Urinary bladder (tissue), 4 donors: ENCODE results near the gene CDPF1. TPM values are rescaled to one million over a fixed set of nuclear protein-coding genes. Genes with fewer than 3 reads are reported as not detected.

Source experiments
- DNase-seq: peaks from one replicate; pipeline ENCODE4 v3.0.0-alpha.2; 2015; ENCODE audit errors: extremely low spot score
- H3K27ac ChIP-seq: one replicate; pipeline ENCODE4 v1.5.1; 2013; ENCODE audit warnings: low read depth, mild to moderate bottlenecking, moderate library complexity
- H3K36me3 ChIP-seq: one replicate; pipeline ENCODE4 v1.6.1; 2013; ENCODE audit warnings: mild to moderate bottlenecking, moderate library complexity; ENCODE audit not compliant: insufficient read depth
- H3K4me1 ChIP-seq: one replicate; pipeline ENCODE4 v1.6.1; 2013; ENCODE audit warnings: mild to moderate bottlenecking, moderate library complexity; ENCODE audit not compliant: insufficient read depth
- H3K4me3 ChIP-seq: one replicate; pipeline ENCODE4 v1.5.1; 2013; ENCODE audit warnings: low read depth, low read length
- WGBS: extraction: QIAGEN DNeasy Blood & Tissue Kit; methylation state at CpG from one replicate; pipeline ENCODE4 v1.1.7; 2013; 5-methylcytosine and 5-hydroxymethylcytosine counted together
- polyA plus RNA-seq: library from polyadenylated mRNA; stranded (reverse); fragments of 200-250 nt; gene quantifications from one replicate; pipeline ENCODE4 v1.2.3, GENCODE V29; 2013
- total RNA-seq: library from RNA; depleted of rRNA; stranded (reverse); fragments of >200 nt; gene quantifications from one replicate; pipeline ENCODE4 v1.2.3, GENCODE V29; 2014
- donor health status: healthy with polysubstance abuse.
- donor health status: healthy.

Gene CDPF1
- total and polyA plus RNA-seq, 2 donors: 9.0 to 20.0 TPM

DNA sequence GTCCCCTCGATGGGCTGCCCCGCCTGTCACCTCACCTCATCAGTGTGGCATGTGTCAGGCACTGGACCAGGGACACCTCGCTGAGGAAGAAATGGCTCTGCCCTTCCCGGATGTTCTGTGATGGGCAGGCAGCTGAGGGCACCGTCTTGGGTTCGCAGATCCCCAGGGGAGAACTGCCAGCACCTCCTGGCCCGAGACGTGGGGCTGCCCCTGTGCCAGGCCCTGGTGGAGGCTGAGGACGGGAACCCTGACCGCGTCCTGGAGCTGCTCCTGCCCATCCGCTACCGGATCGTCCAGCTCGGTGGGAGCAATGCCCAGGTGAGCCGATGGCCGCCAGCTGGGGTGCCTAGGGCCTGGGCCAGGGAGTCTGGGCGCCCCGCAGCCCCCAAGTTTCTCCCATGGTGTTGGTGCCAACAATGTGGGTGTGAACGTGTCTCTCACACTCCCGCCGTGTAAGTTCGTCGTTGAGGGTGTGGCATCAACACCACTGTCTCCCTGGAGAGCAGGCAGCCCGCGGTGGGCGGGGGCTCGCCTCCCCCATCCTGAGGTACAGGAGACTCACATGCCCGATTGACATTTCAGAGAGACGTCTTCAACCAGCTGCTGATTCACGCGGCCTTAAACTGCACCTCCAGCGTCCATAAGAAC lies 39.3 kb upstream of the CDPF1 start:
- no peak overlapping the region for H3K27ac ChIP-seq
- DNase-seq: no peak
- H3K4me3 ChIP-seq: no peak overlapping the region
- H3K36me3 ChIP-seq: peaks cover 4% of the 10 kb centered on the region
- no peaks in the 10 kb centered on the region for H3K4me1 ChIP-seq
- 89% methylated on average over 33 of the region's 33 CpGs for WGBS

DNA sequence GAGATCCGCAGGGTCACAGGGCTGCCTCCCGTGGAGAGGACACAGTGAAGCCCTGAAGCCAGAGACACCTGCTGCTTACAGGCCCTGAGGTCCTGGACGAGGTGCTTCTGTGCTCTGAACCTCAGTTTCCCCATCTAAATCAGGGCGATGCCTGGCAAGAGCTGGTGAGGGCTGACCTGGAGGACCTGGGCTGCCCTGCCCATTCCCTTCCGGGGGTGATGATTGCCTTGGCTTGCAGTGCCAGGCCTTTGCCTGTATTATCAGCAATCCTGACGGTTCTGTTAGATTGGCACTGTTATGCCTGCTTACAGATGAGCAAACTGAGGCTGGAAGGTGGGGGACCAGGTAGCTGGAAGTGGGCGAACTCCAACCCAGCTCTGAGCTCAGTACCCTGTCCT lies 38.8 kb upstream of the CDPF1 start:
- Histone ChIP-seq H3K4me1 (no peaks in the 10 kb centered on the region), H3K4me3 (no peak overlapping the region), H3K27ac (no peak overlapping the region), H3K36me3 (peaks cover 4% of the 10 kb centered on the region)
- 89% methylated on average over 7 of the region's 7 CpGs for WGBS
- DNase-seq: no peak

DNA sequence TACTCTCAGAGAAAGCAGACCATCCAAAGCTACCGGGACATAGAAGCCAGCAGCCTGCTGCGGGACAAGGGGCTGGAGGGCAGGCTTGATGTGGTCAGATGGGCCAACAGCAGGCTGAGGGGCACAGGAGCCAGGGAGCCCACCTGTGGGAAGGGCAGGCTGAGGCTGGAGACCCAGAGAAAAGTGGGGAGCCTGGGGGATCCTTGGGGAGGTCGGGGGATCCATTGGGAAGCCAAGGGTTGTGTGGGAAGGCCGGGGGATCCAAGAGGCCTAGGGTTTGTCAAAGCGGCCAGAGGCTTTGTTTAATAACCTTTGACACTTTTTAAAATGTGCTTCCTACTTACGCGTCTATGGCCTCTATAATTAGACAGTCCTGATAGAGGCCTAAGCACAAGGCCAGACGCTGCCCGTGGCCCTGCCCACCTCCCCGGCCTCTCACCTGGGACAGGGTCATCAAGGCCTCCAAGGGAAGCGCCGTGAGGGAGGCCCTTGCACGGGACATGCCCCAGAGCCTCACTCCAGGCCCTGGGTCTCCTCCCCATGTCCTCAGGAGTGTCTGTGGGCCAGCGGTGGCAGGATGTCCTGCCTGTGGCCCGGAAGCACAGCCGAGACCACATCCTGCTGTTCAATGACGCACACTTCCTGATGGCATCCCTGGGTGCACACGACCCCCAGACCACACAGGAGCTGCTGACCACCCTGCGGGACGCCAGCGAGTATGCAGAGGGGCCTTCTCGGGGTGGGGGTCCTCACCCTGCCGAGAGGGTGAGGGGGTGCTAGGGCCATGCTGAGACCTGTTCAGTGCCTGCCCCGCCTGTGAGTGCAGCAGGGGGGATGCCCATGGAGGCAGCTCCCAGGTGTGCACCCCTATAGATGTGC lies 38.0 kb upstream of the CDPF1 start:
- whole genome bisulfite sequencing: 75% methylated on average over 24 of the region's 24 CpGs
- no peak overlapping the region for H3K4me3 ChIP-seq
- no peaks in the 10 kb centered on the region for H3K4me1 ChIP-seq
- no peak for DNase-seq
- H3K36me3 ChIP-seq: peaks cover 4% of the 10 kb centered on the region
- no peak overlapping the region for H3K27ac ChIP-seq

DNA sequence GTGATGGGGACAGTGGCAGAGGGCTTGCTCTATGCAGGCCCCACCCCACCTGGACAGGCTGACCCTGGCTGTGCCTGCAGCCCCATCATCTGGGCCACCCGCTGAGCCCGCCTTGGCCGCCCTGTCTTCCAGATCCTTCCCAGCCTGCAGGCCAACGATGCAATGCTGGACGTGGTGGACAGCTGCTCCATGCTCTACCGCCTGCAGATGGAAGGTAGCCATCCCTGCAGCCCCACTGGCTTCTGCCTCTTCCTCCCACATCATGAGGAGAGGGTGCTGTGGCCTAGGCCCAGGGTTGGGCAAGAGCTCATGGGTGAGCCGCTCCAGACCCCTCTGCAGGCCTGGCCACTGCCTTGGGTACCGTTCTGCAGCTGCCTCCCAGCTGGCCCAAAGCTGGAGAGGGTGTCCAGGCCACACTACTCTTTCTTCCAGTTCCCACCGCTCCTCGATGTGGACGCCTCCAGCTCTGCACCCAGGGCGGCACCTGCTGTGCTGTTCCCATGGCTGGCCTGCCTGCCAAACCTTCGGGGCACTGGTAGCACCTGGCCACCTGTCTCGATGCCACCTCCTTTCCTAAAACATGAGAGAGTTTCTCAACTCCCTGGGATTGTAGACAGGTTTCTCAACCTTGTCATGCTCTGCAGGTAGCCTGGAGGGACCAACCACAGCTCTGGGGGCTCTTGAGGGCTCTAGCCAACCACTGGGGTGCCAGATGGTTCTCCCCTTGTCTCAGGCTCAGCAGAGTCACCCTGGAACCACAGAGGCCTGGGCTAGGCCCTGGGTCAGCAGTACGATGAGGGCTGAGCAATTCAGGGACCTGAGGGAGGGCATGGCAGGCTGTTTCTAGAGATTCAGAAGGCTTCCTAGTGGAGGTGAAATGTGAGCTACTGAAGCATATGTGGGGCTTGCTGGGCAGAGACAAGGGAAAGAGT lies 37.1 kb upstream of the CDPF1 start:
- no peak overlapping the region for H3K4me3 ChIP-seq
- no peak overlapping the region for H3K27ac ChIP-seq
- H3K4me1 ChIP-seq: no peaks in the 10 kb centered on the region
- DNase-seq: no peak
- 91% methylated on average over 15 of the region's 15 CpGs for WGBS
- peaks cover 5% of the 10 kb centered on the region for H3K36me3 ChIP-seq

DNA sequence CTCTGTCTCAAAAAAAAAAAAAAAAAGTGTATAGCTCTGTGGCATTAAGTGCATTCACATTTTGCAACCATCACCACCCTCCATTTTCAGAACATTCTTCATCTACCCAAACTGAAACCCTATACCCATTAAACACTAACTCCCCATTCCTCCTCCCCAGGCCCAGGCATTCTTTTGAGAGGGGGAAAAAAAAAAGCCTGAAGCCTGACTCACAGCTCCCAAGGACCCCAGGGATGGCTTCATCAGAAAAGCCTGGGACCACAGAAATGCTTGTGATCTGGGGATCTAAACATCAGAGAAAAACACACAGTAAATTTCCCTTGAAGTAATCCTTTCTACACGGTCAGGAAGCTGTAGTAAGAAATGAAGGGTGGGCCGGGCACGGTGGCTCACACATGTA lies 35.9 kb upstream of the CDPF1 start:
- Histone ChIP-seq H3K4me3 (no peak overlapping the region), H3K27ac (no peak overlapping the region), H3K36me3 (peaks cover 6% of the 10 kb centered on the region), H3K4me1 (no peaks in the 10 kb centered on the region)
- DNase-seq: no peak
- 89% methylated on average over 3 of the region's 3 CpGs for WGBS

DNA sequence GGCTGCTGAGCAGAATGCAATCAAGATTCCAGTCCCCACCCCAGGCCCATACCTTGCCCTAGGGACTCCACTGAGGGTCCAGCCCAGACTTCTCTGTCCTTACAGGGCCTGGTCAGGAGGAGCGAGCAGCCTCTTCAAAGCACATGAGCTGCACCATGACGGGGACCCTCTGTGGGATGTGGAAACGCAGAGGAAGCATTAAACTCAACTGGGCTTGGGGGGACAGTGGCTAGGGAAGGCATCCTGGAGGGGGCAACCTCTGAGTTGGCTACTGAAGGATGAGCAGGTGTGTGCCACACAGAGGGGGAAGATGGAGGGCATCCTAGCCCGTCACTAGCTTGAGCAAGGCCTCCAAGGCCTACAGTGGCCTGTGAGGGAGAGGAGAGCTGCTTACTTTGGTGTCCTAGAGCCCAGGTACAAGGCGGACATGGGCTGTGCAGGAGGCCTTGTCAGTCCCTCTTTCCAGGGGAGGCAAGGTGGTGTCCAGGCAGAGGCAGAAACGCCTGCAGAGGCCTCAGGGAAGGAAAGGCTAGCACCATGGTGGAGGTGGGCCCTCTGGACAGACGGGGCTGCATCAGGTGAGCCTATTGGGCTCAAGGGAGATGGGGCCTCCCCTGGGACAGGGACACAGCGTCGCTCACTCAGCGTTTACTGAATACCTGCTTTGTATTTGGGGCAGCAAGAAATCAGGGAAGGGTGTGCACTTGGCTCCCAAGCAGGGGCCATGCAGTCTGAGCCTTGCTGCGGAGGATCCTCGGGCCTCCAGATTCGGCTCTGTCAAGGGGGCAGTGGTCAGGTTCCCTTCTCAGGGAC lies 32.0 kb upstream of the CDPF1 start:
- DNase-seq: no peak
- H3K36me3 ChIP-seq: peaks cover 8% of the 10 kb centered on the region
- 95% methylated on average over 13 of the region's 13 CpGs for WGBS

DNA sequence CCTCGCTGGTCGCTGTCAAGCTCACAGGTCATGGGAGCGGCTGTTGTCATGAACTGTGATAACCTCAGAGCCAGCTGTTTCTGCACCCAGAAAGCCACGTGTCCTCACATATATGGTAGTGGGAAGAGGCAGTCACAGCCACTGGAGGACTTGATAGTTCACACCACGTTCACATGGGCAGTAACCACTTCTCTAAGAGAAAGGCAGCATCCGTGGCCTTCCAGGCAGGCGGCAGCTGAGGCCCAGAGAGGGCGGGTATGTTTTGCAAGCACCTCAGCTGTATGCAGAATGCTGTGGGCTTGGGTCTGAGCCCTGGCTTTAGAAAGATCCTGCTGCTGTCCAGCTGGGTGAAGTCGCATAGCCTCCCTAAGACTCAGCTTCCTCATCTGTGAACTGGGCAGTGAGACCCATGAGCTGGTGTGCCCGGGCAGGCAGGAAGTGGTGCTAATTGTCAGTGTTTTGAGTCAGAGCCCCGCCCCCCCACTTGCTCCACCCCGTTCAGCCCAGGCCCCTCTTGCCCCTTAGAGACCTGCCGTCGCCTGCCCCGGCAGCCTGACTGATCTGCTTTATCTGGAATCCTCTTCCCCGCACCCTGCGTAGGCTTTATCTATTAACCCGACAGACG lies 31.0 kb upstream of the CDPF1 start:
- H3K4me1 ChIP-seq: no peaks in the 10 kb centered on the region
- no peak overlapping the region for H3K27ac ChIP-seq
- H3K36me3 ChIP-seq: peaks cover 4% of the 10 kb centered on the region
- no peak for DNase-seq
- 78% methylated on average over 19 of the region's 19 CpGs for WGBS
- H3K4me3 ChIP-seq: no peak overlapping the region

More for the DNA sequence above, 32.0 kb upstream of the CDPF1 start:
- Histone ChIP-seq H3K4me1 (no peaks in the 10 kb centered on the region), H3K4me3 (no peak overlapping the region), H3K27ac (no peak overlapping the region)

DNA sequence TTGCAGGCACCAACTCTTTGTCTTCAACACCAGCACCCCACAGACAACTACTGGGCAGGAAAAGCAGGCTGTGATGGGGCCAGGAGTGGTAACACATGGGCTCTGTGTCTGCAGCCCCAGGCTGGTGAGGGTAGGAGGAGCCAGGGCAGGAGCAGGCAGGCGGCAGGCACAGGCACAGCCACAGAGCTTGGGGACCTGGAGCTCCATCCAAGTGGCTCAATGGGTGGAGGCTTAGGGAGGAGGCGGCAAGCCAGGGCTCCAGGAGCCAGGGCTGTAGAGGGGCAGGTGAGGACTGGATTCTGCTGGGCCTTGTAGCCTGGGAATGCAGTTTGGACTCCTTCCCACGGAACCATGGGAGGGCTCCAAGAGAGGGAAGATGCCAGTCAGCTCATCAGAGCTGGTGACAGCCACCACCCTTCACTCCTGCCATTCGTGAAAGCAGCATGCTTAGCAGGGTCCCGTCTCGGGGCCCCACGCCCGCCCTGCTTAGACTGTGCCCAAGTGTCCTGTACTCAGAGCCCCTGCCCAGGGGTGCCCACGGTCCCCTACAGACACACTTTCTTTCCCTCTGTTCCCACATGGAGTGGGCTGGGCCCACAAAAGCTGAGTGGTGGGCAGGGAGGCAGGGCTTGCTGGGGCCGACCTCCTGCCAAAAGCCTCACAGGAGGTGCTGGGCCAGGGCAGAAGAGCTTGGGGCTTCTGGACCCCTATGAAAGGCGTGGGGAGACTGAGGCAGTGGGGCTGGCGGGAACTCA lies 30.1 kb upstream of the CDPF1 start:
- Histone ChIP-seq H3K36me3 (peaks cover 4% of the 10 kb centered on the region), H3K4me1 (no peaks in the 10 kb centered on the region), H3K4me3 (no peak overlapping the region), H3K27ac (no peak overlapping the region)
- 94% methylated on average over 12 of the region's 12 CpGs for WGBS
- DNase-seq: no peak

DNA sequence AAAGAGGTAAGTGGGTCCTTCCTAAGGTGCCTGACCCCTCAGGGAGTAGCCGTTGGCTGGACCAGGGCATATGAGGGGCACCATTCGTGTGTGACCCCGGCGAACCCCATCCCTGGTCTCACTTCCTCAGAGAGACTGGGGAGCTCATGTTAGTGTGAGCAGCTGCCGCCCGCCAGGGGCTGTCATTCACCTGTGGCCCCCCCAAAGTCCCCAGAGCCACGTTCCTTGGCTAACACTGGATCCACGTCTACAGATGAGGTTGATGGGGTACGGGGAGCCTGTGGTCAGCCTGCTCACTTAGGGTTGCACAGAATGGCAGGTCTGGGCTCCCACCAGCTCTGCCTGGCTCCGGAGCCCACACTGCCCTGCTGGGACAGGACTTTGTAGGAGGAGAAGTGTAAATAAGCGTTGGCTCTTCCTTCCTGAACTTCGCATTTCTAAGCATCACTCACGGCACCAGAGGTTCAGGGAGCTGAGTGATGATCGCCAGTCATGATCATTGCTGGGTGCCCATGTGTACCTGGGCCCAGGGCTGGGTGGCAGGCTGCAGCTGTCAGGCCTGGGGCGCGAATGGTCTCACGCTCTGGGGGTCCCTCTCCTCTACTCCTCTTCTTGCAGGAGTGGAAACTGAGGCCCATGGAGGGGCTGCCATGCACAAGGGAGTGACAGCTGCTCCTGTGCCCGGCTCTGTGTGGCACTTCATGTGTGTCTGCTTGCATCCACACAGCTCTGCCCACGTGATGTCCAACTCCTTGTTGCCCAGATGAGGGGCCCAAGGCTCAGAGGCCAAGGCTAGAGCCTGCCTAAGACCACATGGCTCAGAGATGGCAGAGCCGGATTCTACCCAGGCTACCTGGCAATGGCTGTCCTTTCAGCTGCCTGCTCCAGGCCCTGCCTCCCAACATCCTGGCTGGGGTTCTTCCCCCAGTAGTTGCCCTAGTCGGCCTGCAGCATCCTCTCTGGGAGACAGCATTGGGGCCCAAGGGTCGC lies 28.9 kb upstream of the CDPF1 start:
- no peak for DNase-seq
- H3K4me1 ChIP-seq: no peaks in the 10 kb centered on the region
- peaks cover 4% of the 10 kb centered on the region for H3K36me3 ChIP-seq
- H3K27ac ChIP-seq: no peak overlapping the region
- H3K4me3 ChIP-seq: no peak overlapping the region
- WGBS: 95% methylated on average over 22 of the region's 22 CpGs

DNA sequence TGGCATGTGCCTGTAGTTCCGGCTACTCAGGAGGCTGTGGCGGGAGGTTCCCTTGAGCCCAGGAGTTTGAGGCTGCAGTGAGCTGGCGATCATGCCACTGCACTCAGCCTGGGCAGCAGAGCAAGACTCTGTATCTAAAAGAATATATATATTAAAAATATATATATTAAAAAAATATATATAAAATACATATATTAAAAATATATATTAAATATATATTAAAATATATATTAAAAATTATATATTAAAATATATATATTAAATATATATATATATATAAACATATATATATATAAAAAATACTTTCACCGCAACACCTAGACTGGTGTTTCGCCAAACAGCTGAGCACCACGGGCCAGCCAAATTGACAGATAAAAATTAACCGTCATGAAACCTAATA lies 26.5 kb upstream of the CDPF1 start:
- DNase-seq: no peak

DNA sequence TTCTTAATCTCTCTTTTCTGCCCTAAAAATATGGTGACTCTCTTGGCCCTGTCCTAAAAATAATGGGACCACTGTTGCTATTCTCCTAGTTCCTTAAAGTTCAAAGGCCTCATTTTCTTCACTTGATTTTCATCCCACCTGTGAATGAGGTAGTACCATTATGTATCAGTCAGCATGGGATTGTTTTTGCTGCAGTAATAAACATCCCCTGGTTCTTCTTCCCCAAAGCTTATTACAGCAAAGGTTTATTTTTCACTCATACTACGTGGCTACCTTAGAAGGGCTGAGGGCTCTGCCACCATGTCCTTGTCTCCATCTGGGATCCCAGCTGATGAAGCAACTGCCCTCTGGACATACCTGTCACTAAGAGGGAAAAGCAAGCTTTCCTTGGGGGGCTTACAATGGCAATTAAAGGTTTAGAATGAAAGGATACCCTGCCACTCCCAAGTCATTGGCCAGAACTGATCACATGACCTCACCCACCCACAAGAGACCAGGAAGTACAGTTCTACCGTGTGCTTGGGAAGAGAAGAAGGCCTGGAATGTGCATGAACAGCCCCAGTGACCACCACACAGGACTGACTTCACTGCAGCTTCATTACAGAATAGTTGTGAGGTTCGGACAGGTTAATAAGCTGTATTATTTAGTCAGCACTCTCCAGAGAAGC lies 25.5 kb upstream of the CDPF1 start:
- no peak for DNase-seq
- Histone ChIP-seq H3K27ac (no peak overlapping the region), H3K36me3 (peaks cover 6% of the 10 kb centered on the region), H3K4me1 (no peaks in the 10 kb centered on the region), H3K4me3 (no peak overlapping the region)
- WGBS: 83% methylated on average over 3 of the region's 3 CpGs

More for the DNA sequence above, 26.5 kb upstream of the CDPF1 start:
- 96% methylated on average over 7 of the region's 7 CpGs for WGBS
- Histone ChIP-seq H3K27ac (no peak overlapping the region), H3K36me3 (peaks cover 4% of the 10 kb centered on the region), H3K4me3 (no peak overlapping the region), H3K4me1 (no peaks in the 10 kb centered on the region)
